ENCODE data around the gene PPT2. TPM values are rescaled to one million over a fixed set of nuclear protein-coding genes. Genes with fewer than 3 reads are reported as not detected.

The PPT2 gene
- total RNA-seq, 1 experiment from 2014 or later, result 46.3 TPM

GRCh38 chr6:32149092-32149755, 4.7 kb upstream of the PPT2 start:
- DNase-seq, result no peak
- H3K23ac ChIP-seq (ENCODE audit: insufficient read length, low read depth, low read length), result no peak overlapping the region
- no peak overlapping the region for H2BK15ac ChIP-seq (ENCODE audit: low read depth, low read length)
- H3K4me1 Mint-ChIP-seq, result peaks cover 39 to 62% of the 10 kb centered on the region in 2 experiments
- no peak overlapping the region for H3K56ac ChIP-seq (ENCODE audit: insufficient read length, low read depth, low read length)
- H2AK5ac ChIP-seq (ENCODE audit: insufficient read length, low read length), result no peak overlapping the region
- H4K5ac ChIP-seq (ENCODE audit: insufficient read length, low read depth, low read length), result no peak overlapping the region
- H3K27ac Mint-ChIP-seq, result no peak overlapping the region; a peak in 2 of 7 replicates
- no peak overlapping the region for H2BK120ac ChIP-seq (ENCODE audit: low read depth, low read length, poor library complexity, severe bottlenecking)
- H3K4me2 ChIP-seq (ENCODE audit: insufficient read depth, insufficient read length, low read length), result peak overlapping the region; percentile 81
- peaks cover 0 to 8% (median 3%) of the 10 kb centered on the region in 3 experiments; a peak in 2 of 7 replicates for H3K36me3 Mint-ChIP-seq (ENCODE audit: insufficient read depth in 1 of 3, low read depth in 3 of 3)
- TF ChIP-seq, protein P1, sequence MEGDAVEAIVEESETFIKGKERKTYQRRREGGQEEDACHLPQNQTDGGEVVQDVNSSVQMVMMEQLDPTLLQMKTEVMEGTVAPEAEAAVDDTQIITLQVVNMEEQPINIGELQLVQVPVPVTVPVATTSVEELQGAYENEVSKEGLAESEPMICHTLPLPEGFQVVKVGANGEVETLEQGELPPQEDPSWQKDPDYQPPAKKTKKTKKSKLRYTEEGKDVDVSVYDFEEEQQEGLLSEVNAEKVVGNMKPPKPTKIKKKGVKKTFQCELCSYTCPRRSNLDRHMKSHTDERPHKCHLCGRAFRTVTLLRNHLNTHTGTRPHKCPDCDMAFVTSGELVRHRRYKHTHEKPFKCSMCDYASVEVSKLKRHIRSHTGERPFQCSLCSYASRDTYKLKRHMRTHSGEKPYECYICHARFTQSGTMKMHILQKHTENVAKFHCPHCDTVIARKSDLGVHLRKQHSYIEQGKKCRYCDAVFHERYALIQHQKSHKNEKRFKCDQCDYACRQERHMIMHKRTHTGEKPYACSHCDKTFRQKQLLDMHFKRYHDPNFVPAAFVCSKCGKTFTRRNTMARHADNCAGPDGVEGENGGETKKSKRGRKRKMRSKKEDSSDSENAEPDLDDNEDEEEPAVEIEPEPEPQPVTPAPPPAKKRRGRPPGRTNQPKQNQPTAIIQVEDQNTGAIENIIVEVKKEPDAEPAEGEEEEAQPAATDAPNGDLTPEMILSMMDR (conservative IDR thresholded peaks at IDR 0.05), result no peak
- no peaks in the 10 kb centered on the region; a peak in 1 of 5 replicates for H3K9me3 Mint-ChIP-seq
- no peak overlapping the region for H3K18ac ChIP-seq (ENCODE audit: insufficient read length, low read depth, low read length)
- no peaks in the 10 kb centered on the region for H4K20me1 ChIP-seq (ENCODE audit: control insufficient read depth, insufficient read depth, insufficient read length)
- H3K9me3 ChIP-seq (ENCODE audit: control insufficient read depth, low read depth, low read length), result no peaks in the 10 kb centered on the region
- H2BK20ac ChIP-seq (ENCODE audit: low read depth, low read length, poor library complexity, severe bottlenecking), result no peak overlapping the region
- no peaks in the 10 kb centered on the region for H3K79me2 ChIP-seq (ENCODE audit: insufficient read depth, low read length)
- H2BK12ac ChIP-seq (ENCODE audit: insufficient read length, low read depth, low read length), result no peak overlapping the region
- H2BK5ac ChIP-seq (ENCODE audit: insufficient read length, low read length), result no peak overlapping the region
- peaks cover 9% of the 10 kb centered on the region for H3K4me1 ChIP-seq (ENCODE audit: insufficient read depth, low read length)
- WGBS (ENCODE audit: extremely low coverage, insufficient read length, low lambda C conversion rate), result no CpG with 5 or more reads among the region's 47 CpGs
- peaks cover 4% of the 10 kb centered on the region for H3K27me3 Mint-ChIP-seq (ENCODE audit: low read depth)
- no peak overlapping the region for H3K4ac ChIP-seq (ENCODE audit: low read depth, low read length)
- no peak overlapping the region for H3K27ac ChIP-seq (ENCODE audit: insufficient read length, low read depth, low read length)
- peaks cover 35% of the 10 kb centered on the region for H3K23me2 ChIP-seq (ENCODE audit: insufficient read length, low read depth, low read length, poor library complexity, severe bottlenecking)
- no peak overlapping the region for H3K9ac ChIP-seq (ENCODE audit: extremely low read depth, insufficient read length, low read length)
- H3K27me3 ChIP-seq (ENCODE audit: insufficient read depth, low read length), result no peaks in the 10 kb centered on the region; the same call in 1 of the 2 replicates
- no peak overlapping the region for H2AFZ ChIP-seq (ENCODE audit: low read length)
- peak overlapping the region in 1 of 2 experiments; percentile 53; a peak in 1 of 5 replicates for H3K4me3 Mint-ChIP-seq
- H3T11ph ChIP-seq (ENCODE audit: low read length), result no peak overlapping the region
- no peak overlapping the region for H4K8ac ChIP-seq (replicated peaks; ENCODE audit: insufficient read length, low read depth, low read length)
- H4K91ac ChIP-seq (ENCODE audit: insufficient read length, low read depth, low read length), result no peak overlapping the region
- H3K79me1 ChIP-seq (ENCODE audit: insufficient read depth, low read depth, low read length, poor library complexity, severe bottlenecking), result no peaks in the 10 kb centered on the region
- 0 out of 2 replicates have a peak overlapping the region, but pooled peaks have one; percentile 14 for H3K14ac ChIP-seq (ENCODE audit: insufficient read depth, low read length)
